Measurements from ENCODE around the gene GABRR3. TPM values are rescaled to one million over a fixed set of nuclear protein-coding genes. Genes with fewer than 3 reads are reported as not detected.
A peak's percentile ranks its signal among the peaks of the same experiment; 100 is the strongest.

Gene GABRR3
- polyA plus RNA-seq, 3 donors = not detected

DNA sequence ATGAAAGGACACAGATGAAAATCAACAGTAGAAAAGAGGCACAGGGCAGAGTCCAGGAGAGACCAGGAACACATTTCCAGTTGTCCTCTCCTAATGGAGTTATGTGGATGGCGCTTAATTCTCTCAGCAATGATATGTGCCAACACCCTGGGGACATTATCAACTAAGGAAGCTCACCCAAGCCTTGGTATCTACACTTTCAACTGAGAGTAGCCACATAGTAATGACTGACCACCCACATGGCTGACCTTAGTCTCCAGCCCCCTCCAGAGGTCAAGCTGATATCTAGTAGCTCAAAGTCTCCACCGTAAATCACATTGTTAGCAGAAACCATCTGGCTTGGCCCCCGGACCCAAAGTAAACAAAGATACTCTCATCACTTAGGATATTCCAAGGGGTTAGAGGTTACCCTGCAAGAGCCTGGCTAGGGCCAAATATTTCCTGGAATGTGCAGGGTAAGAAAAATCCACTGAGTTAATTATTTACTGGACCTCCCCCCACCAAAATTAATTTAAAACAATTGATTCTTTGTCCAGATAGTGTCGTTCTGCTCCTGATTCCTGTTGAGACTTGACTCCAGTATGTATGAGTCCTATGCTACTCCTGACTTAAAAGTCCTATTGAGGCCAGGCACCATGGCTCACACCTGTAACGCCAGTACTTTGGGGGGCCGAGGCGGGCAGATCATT lies 24.8 kb downstream of the GABRR3 start:
- Histone ChIP-seq H3K4me1 (ENCODE audit: control insufficient read depth in 1 of 2, insufficient read depth in 2 of 2, low read length in 2 of 2) (peaks cover 16 to 24% of the 10 kb centered on the region in 2 donors), H3K4me2 (replicated peaks; ENCODE audit: extremely low read depth, low read length, poor library complexity, severe bottlenecking) (no peak overlapping the region), H3K9ac (ENCODE audit: insufficient read depth, low read length, poor library complexity, severe bottlenecking) (no peak overlapping the region), H3K27me3 (ENCODE audit: control insufficient read depth in 2 of 2, insufficient read depth in 2 of 2, low read length in 2 of 2) (no peaks in the 10 kb centered on the region), H3K27ac (ENCODE audit: low read depth in 1 of 2, low read length in 2 of 2) (no peak overlapping the region), H2AFZ (ENCODE audit: insufficient read depth, low read depth, low read length, poor library complexity, severe bottlenecking) (no peak overlapping the region), H3K79me2 (ENCODE audit: insufficient read depth, low read length) (no peaks in the 10 kb centered on the region), H4K20me1 (ENCODE audit: insufficient read depth, low read length) (no peaks in the 10 kb centered on the region), H3K36me3 (replicated peaks in 1 of 2; ENCODE audit: control insufficient read depth in 1 of 2, insufficient read depth in 2 of 2, low read length in 2 of 2) (no peaks in the 10 kb centered on the region), H3K9me3 (replicated peaks in 1 of 2; ENCODE audit: control insufficient read depth in 1 of 2, insufficient read depth in 1 of 2, low read length in 2 of 2) (no peaks in the 10 kb centered on the region), H3K4me3 (replicated peaks in 1 of 3; ENCODE audit: low read depth in 2 of 3, low read length in 3 of 3) (no peak overlapping the region)
- no peak for DNase-seq
- Mint-ChIP-seq H3K4me1 (peaks cover 29% of the 10 kb centered on the region), H3K9me3 (peaks cover 0 to 9% (median 0%) of the 10 kb centered on the region in 7 donors), H3K27me3 (ENCODE audit: low read depth in 3 of 3) (peaks cover 0 to 1% (median 1%) of the 10 kb centered on the region in 3 donors), H3K4me3 (no peak overlapping the region), H3K36me3 (no peaks in the 10 kb centered on the region), H3K27ac (no peak overlapping the region)
- intact Hi-C loops (cut with micrococcal nuclease) = no loop called here
- TF ChIP-seq, protein P1, sequence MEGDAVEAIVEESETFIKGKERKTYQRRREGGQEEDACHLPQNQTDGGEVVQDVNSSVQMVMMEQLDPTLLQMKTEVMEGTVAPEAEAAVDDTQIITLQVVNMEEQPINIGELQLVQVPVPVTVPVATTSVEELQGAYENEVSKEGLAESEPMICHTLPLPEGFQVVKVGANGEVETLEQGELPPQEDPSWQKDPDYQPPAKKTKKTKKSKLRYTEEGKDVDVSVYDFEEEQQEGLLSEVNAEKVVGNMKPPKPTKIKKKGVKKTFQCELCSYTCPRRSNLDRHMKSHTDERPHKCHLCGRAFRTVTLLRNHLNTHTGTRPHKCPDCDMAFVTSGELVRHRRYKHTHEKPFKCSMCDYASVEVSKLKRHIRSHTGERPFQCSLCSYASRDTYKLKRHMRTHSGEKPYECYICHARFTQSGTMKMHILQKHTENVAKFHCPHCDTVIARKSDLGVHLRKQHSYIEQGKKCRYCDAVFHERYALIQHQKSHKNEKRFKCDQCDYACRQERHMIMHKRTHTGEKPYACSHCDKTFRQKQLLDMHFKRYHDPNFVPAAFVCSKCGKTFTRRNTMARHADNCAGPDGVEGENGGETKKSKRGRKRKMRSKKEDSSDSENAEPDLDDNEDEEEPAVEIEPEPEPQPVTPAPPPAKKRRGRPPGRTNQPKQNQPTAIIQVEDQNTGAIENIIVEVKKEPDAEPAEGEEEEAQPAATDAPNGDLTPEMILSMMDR (IDR thresholded peaks at IDR 0.05) = no peak
- WGBS (ENCODE audit: insufficient coverage) = 94% methylated on average over 4 of the region's 7 CpGs

DNA sequence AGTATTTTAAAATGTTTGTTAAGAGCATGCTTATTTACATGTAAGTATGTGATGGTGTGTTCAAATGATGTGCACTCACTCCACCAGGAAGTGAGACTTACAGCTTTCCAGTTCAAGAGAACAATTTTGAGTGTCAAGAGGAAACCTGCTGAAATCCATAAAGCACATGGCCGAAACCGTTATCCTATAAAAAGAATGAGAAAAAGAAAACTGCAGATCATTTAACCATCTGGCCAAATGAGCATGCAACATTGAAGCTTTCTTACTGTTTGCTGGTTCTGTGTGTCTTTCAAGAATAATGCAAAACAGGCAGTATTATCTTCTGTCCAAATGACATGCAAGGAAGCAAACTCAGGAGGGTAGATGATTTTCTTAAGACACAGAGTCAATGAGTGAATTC lies 26.3 kb downstream of the GABRR3 start:
- no peaks in the 10 kb centered on the region for H3K27me3 ChIP-seq (ENCODE audit: control insufficient read depth in 2 of 2, insufficient read depth in 2 of 2, low read length in 2 of 2)
- TF ChIP-seq, protein P1 (IDR thresholded peaks at IDR 0.05) = no peak
- H3K9me3 ChIP-seq (replicated peaks in 1 of 2; ENCODE audit: control insufficient read depth in 1 of 2, insufficient read depth in 1 of 2, low read length in 2 of 2) = no peaks in the 10 kb centered on the region
- Mint-ChIP-seq H3K27ac (no peak overlapping the region), H3K36me3 (no peaks in the 10 kb centered on the region), H3K9me3 (peaks cover 0 to 9% (median 0%) of the 10 kb centered on the region in 7 donors), H3K27me3 (ENCODE audit: low read depth in 3 of 3) (peaks cover 0 to 1% (median 1%) of the 10 kb centered on the region in 3 donors), H3K4me1 (peaks cover 28% of the 10 kb centered on the region), H3K4me3 (no peak overlapping the region)
- no peak overlapping the region for H3K9ac ChIP-seq (ENCODE audit: insufficient read depth, low read length, poor library complexity, severe bottlenecking)
- H3K27ac ChIP-seq (ENCODE audit: low read depth in 1 of 2, low read length in 2 of 2) = no peak overlapping the region
- no peak for DNase-seq
- no peak overlapping the region for H3K4me2 ChIP-seq (replicated peaks; ENCODE audit: extremely low read depth, low read length, poor library complexity, severe bottlenecking)
- H3K36me3 ChIP-seq (replicated peaks in 1 of 2; ENCODE audit: control insufficient read depth in 1 of 2, insufficient read depth in 2 of 2, low read length in 2 of 2) = no peaks in the 10 kb centered on the region
- no peak overlapping the region for H3K4me3 ChIP-seq (replicated peaks in 1 of 3; ENCODE audit: low read depth in 2 of 3, low read length in 3 of 3)
- H3K79me2 ChIP-seq (ENCODE audit: insufficient read depth, low read length) = no peaks in the 10 kb centered on the region
- no peaks in the 10 kb centered on the region for H4K20me1 ChIP-seq (ENCODE audit: insufficient read depth, low read length)
- no CpG with 5 or more reads among the region's 2 CpGs for whole genome bisulfite sequencing (ENCODE audit: insufficient coverage)
- intact Hi-C loops (cut with micrococcal nuclease) = no loop called here
- peaks cover 13 to 18% of the 10 kb centered on the region in 2 donors for H3K4me1 ChIP-seq (ENCODE audit: control insufficient read depth in 1 of 2, insufficient read depth in 2 of 2, low read length in 2 of 2)
- peak overlapping the region; percentile 18 for H2AFZ ChIP-seq (ENCODE audit: insufficient read depth, low read depth, low read length, poor library complexity, severe bottlenecking)
